PC-3 (cell line): ENCODE data around the gene HIPK1. TPM values are rescaled to one million over a fixed set of nuclear protein-coding genes. Genes with fewer than 3 reads are reported as not detected.

Source experiments
- ATAC-seq: fragments of 200-7000 bp; cut with Tn5 transposase; 2 replicates; pipeline ENCODE4 v1.9.1; 2020; ENCODE audit warnings: mild to moderate bottlenecking, moderate library complexity
- BruUV-seq: library from RNA; stranded (reverse); fragments of 400-500 nt; replicated peaks from 2 replicates; lab custom pipeline; 2021; lab: Mats Ljungman, UMichigan
- CTCF ChIA-PET: fragments of 300-600 bp; sonication (Branson Sonifier 250); formaldehyde crosslinking; loops from one replicate; lab custom pipeline; 2022; ENCODE audit warnings: antibody characterized with exemption; lab: Charles Lee
- POLR2A ChIA-PET: fragments of 300-600 bp; sonication (Branson Sonifier 250); formaldehyde crosslinking; loops from one replicate; lab custom pipeline; 2022; ENCODE audit warnings: antibody characterized with exemption; ENCODE audit not compliant: unreplicated experiment; lab: Charles Lee
- DNase-seq: peaks from one replicate; pipeline ENCODE4 v3.0.0-alpha.2; 2015
- H2AFZ ChIP-seq: fragments of 300-600 bp; sonication (generic); 2 replicates; pipeline ENCODE4 v1.6.0; 2016; ENCODE audit warnings: antibody characterized with exemption, low read length
- H3F3A ChIP-seq: fragments of 300-600 bp; sonication (generic); one replicate; pipeline ENCODE4 v1.6.0; 2017; ENCODE audit warnings: antibody characterized with exemption, low read length, control low read depth, mild to moderate bottlenecking; ENCODE audit not compliant: unreplicated experiment
- H3K27ac ChIP-seq: fragments of 300-600 bp; sonication (generic); 2 replicates; pipeline ENCODE4 v1.5.1; 2016; ENCODE audit warnings: mild to moderate bottlenecking, low read length
- H3K27me3 ChIP-seq: fragments of 300-600 bp; sonication (generic); 2 replicates; pipeline ENCODE4 v1.6.1; 2016; ENCODE audit warnings: low read length, mixed read lengths
- H3K36me3 ChIP-seq: fragments of 300-600 bp; sonication (generic); 2 replicates; pipeline ENCODE4 v1.6.1; 2016; ENCODE audit warnings: low read depth, mixed run types, low read length, mixed read lengths
- H3K4me1 ChIP-seq: fragments of 300-600 bp; sonication (generic); 2 replicates; pipeline ENCODE4 v1.5.1; 2016; ENCODE audit warnings: low read length; ENCODE audit not compliant: insufficient read depth
- H3K4me2 ChIP-seq: fragments of 300-600 bp; sonication (generic); 2 replicates; pipeline ENCODE4 v1.6.0; 2016; ENCODE audit warnings: low read length
- H3K4me3 ChIP-seq: fragments of 300-600 bp; sonication (generic); 2 replicates; pipeline ENCODE4 v1.5.1; 2016; ENCODE audit warnings: mild to moderate bottlenecking, low read length, mixed read lengths
- H3K79me2 ChIP-seq: fragments of 300-600 bp; sonication (generic); 2 replicates; pipeline ENCODE4 v1.6.1; 2017; ENCODE audit warnings: low read length, mixed read lengths
- H3K9ac ChIP-seq: fragments of 300-600 bp; sonication (generic); 2 replicates; pipeline ENCODE4 v1.6.0; 2016; ENCODE audit warnings: mild to moderate bottlenecking, low read length
- H3K9me2 ChIP-seq: fragments of 300-600 bp; sonication (generic); replicated peaks from 2 replicates; pipeline ENCODE4 v1.6.1; 2016; ENCODE audit warnings: mixed run types, low read length, mixed read lengths
- H3K9me3 ChIP-seq: fragments of 300-600 bp; sonication (generic); 2 replicates; pipeline ENCODE4 v1.6.1; 2016; ENCODE audit warnings: low read length, mixed read lengths
- H4K20me1 ChIP-seq: fragments of 300-600 bp; sonication (generic); 2 replicates; pipeline ENCODE4 v1.6.1; 2016; ENCODE audit warnings: low read length, mixed read lengths
- CTCF ChIP-seq: fragments of 300-600 bp; sonication (generic); conservative IDR thresholded peaks from 2 replicates; pipeline ENCODE4 v1.5.1; 2017; ENCODE audit warnings: antibody characterized with exemption, low read depth, mild to moderate bottlenecking, low read length
- EZH2 ChIP-seq: fragments of 300-600 bp; sonication (generic); IDR thresholded peaks from one replicate; pipeline ENCODE4 v1.6.1; 2017; ENCODE audit warnings: antibody characterized with exemption, mild to moderate bottlenecking, low read length; ENCODE audit not compliant: unreplicated experiment
- EZH2phosphoT487 ChIP-seq: fragments of 300-600 bp; sonication (generic); IDR thresholded peaks from 2 replicates; pipeline ENCODE4 v1.6.1; 2018; ENCODE audit warnings: mild to moderate bottlenecking, antibody characterized with exemption, low read length, borderline replicate concordance
- intact Hi-C: fragments of 100-400 bp; cut with micrococcal nuclease; formaldehyde crosslinking; loops from 2 replicates; pipeline ENCODE4 v1.9.0; 2023
- total RNA-seq: library from RNA; depleted of rRNA; stranded (reverse); fragments of >200 nt; gene quantifications from 2 replicates; pipeline ENCODE4 v1.2.3, GENCODE V29; 2014

HIPK1 gene
- total RNA-seq, 1 experiment from 2014 or later, result 19.9 TPM

GRCh38 chr1:113995382-113995781 lies 66.3 kb downstream of the HIPK1 start:
- Histone ChIP-seq H4K20me1 (no peaks in the 10 kb centered on the region), H3K9me2 (no peaks in the 10 kb centered on the region), H3K27me3 (no peaks in the 10 kb centered on the region), H3K4me3 (no peak overlapping the region), H3K9ac (no peak overlapping the region), H3F3A (no peaks in the 10 kb centered on the region), H3K4me2 (no peak overlapping the region), H3K4me1 (no peaks in the 10 kb centered on the region), H3K36me3 (no peaks in the 10 kb centered on the region), H3K9me3 (0 out of 2 replicates have a peak, but pooled peaks cover 2% of the 10 kb centered on the region), H3K79me2 (no peaks in the 10 kb centered on the region), H3K27ac (no peak overlapping the region), H2AFZ (no peak overlapping the region)
- BruUV-seq, result no TSS peak
- DNase-seq (no peak), ATAC-seq (no peak)
- ChIA-PET CTCF (no interaction called here), POLR2A (no interaction called here)
- intact Hi-C loops, result no loop called here
- no peak for TF ChIP-seq CTCF
- TF ChIP-seq EZH2phosphoT487, result no peak
- TF ChIP-seq EZH2, result no peak

- H3K4me3 ChIP-seq, result no peak overlapping the region
- intact Hi-C loops, result no loop called here
- H4K20me1 ChIP-seq, result no peaks in the 10 kb centered on the region
- H3K4me2 ChIP-seq, result no peak overlapping the region
- BruUV-seq, result no TSS peak
- no peak for ATAC-seq
- no peaks in the 10 kb centered on the region for H3K4me1 ChIP-seq
- no peak overlapping the region for H2AFZ ChIP-seq
- H3K79me2 ChIP-seq, result no peaks in the 10 kb centered on the region
- H3F3A ChIP-seq, result no peaks in the 10 kb centered on the region
- H3K9ac ChIP-seq, result no peak overlapping the region
- no peaks in the 10 kb centered on the region for H3K27me3 ChIP-seq
- H3K27ac ChIP-seq, result no peak overlapping the region
- H3K9me3 ChIP-seq, result 0 out of 2 replicates have a peak, but pooled peaks cover 2% of the 10 kb centered on the region
- no peaks in the 10 kb centered on the region for H3K36me3 ChIP-seq
- DNase-seq, result no peak
- H3K9me2 ChIP-seq, result no peaks in the 10 kb centered on the region
- ChIA-PET CTCF (no interaction called here), POLR2A (interaction anchor here (0.5 kb wide), 1 partner anchor 1268 kb away, joined by 3 read pairs; no protein-coding TSS in a partner anchor)
- TF ChIP-seq EZH2, result no peak
- TF ChIP-seq EZH2phosphoT487, result no peak
- TF ChIP-seq CTCF, result no peak
These were observed 69.2 kb downstream of the HIPK1 start for GRCh38 chr1:113998361-113998760.

- TF ChIP-seq CTCF, result no peak
- no peak for TF ChIP-seq EZH2phosphoT487
- TF ChIP-seq EZH2, result no peak
- no TSS peak for BruUV-seq
- H3K9me3 ChIP-seq, result 0 out of 2 replicates have a peak, but pooled peaks cover 2% of the 10 kb centered on the region
- no peaks in the 10 kb centered on the region for H3K9me2 ChIP-seq
- POLR2A ChIA-PET, result no interaction called here
- H3K79me2 ChIP-seq, result no peaks in the 10 kb centered on the region
- H3K36me3 ChIP-seq, result no peaks in the 10 kb centered on the region
- H4K20me1 ChIP-seq, result no peaks in the 10 kb centered on the region
- no peak for ATAC-seq
- no peaks in the 10 kb centered on the region for H3K27me3 ChIP-seq
- no peaks in the 10 kb centered on the region for H3F3A ChIP-seq
- CTCF ChIA-PET, result no interaction called here
- DNase-seq, result no peak
- H3K4me1 ChIP-seq, result no peaks in the 10 kb centered on the region
- no peak overlapping the region for H3K4me2 ChIP-seq
- no peak overlapping the region for H3K27ac ChIP-seq
- intact Hi-C loops, result no loop called here
- H3K4me3 ChIP-seq, result no peak overlapping the region
- no peak overlapping the region for H2AFZ ChIP-seq
- H3K9ac ChIP-seq, result no peak overlapping the region
These were observed 70.1 kb downstream of the HIPK1 start for GRCh38 chr1:113999233-113999632.
